Body of pancreas (tissue), 4 donors: ENCODE data around the gene DRD5.

Experiments used
- CTCF ChIP-seq, 7 experiments: fragments of 450-650 bp in 4 of 7; fragments of 200-600 bp in 3 of 7; sonication (generic) in 3 of 7; IDR thresholded peaks; one replicate each; pipeline ENCODE4 v1.5.1; 2016 to 2019; ENCODE audit warnings: antibody characterized with exemption in 7 of 7
- POLR2A ChIP-seq, 3 donors: fragments of 450-650 bp; IDR thresholded peaks; one replicate each; pipeline ENCODE4 v1.6.1; 2016; ENCODE audit warnings: antibody characterized with exemption in 3 of 3, mild to moderate bottlenecking in 2 of 3

DNA sequence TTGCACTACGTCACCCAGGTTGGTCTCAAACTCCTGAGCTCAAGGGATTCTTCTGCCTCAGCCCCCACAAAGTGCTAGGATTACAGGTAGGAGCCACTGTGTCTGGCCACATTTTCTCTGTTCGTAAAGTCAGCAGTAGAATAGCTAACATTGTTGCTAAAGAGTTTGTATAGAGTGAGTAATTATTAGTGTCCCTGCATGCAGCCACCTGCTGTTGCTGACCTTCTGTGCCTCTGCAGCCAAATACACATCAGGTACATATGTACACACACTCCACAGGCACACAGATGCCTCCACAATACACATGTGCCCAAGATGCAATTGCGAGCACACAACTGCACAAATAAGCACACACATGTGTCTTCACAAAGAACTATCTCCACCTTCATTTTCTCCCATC lies 10.9 kb downstream of the DRD5 start:
- no peak for TF ChIP-seq CTCF (IDR thresholded peaks at IDR 0.05)
- TF ChIP-seq POLR2A (IDR thresholded peaks at IDR 0.05) = no peak
